Stimulated activated CD4-positive, alpha-beta T cell treated with anti-CD3 and anti-CD28 coated beads, Interleukin-1b, Interleukin-23, amount 100 ng/mL, for 1 hour (primary cell): ENCODE data around the gene WDR72.
"Not testable (repeated sequence)": the region's sequence is repeated elsewhere in the genome, so short reads cannot be mapped to it uniquely, and the experiment has no call there.

Experiments used
- DNase-seq, 2 donors: peaks; one replicate each; pipeline ENCODE4 v3.0.0-alpha.2; 2020; ENCODE audit warnings: low read depth in 2 of 2

The WDR72 gene

GRCh38 chr15:53590380-53590779 is 169.1 kb downstream of the WDR72 start:
- no peak for DNase-seq

- DNase-seq = no peak
These were observed 169.9 kb downstream of the WDR72 start for GRCh38 chr15:53589520-53590057.

- no peak for DNase-seq
These were observed 170.7 kb downstream of the WDR72 start for GRCh38 chr15:53588773-53589172.

GRCh38 chr15:53586799-53587198 is 172.7 kb downstream of the WDR72 start:
- DNase-seq = no peak

- no peak for DNase-seq
These were observed 177.9 kb downstream of the WDR72 start for GRCh38 chr15:53581513-53581912.

GRCh38 chr15:53580366-53580765 is 179.1 kb downstream of the WDR72 start:
- no peak for DNase-seq

GRCh38 chr15:53576841-53577240 is 182.6 kb downstream of the WDR72 start:
- DNase-seq = no peak

GRCh38 chr15:53573091-53573490 is 186.4 kb downstream of the WDR72 start:
- no peak for DNase-seq

- no peak for DNase-seq
These were observed 189.5 kb downstream of the WDR72 start for GRCh38 chr15:53569751-53570480.

- DNase-seq = no peak
These were observed 192.6 kb downstream of the WDR72 start for GRCh38 chr15:53566912-53567311.

- no peak for DNase-seq
These were observed 193.7 kb downstream of the WDR72 start for GRCh38 chr15:53565721-53566120.

GRCh38 chr15:53564647-53565046 is 194.8 kb downstream of the WDR72 start:
- DNase-seq = no peak

GRCh38 chr15:53563627-53564026 is 195.8 kb downstream of the WDR72 start:
- DNase-seq = no peak

- DNase-seq = no peak
These were observed 199.8 kb downstream of the WDR72 start for GRCh38 chr15:53559364-53560277.

- no peak for DNase-seq
These were observed 201.1 kb downstream of the WDR72 start for GRCh38 chr15:53558384-53558783.

GRCh38 chr15:53555226-53555625 is 204.2 kb downstream of the WDR72 start:
- DNase-seq = no peak

- DNase-seq = no peak
These were observed 209.7 kb downstream of the WDR72 start for GRCh38 chr15:53549697-53550305.

- DNase-seq = no peak
These were observed 211.2 kb downstream of the WDR72 start for GRCh38 chr15:53548236-53548635.

- DNase-seq = not testable (repeated sequence)
These were observed 218.7 kb downstream of the WDR72 start for GRCh38 chr15:53540626-53541300.

GRCh38 chr15:53539878-53540277 is 219.6 kb downstream of the WDR72 start:
- DNase-seq = no peak

GRCh38 chr15:53536479-53537120 is 222.9 kb downstream of the WDR72 start:
- DNase-seq = no peak
